ENCODE measurements around the gene FBXW11.
"Not testable (repeated sequence)": the region's sequence is repeated elsewhere in the genome, so short reads cannot be mapped to it uniquely, and the experiment has no call there.

FBXW11 gene

GRCh38 chr5:171946000-171946781, 60.2 kb downstream of the FBXW11 start:
- no peak for DNase-seq

GRCh38 chr5:171945476-171945875, 61.0 kb downstream of the FBXW11 start:
- no peak for DNase-seq

- DNase-seq: no peak
Observed at GRCh38 chr5:171945066-171945465, 61.4 kb downstream of the FBXW11 start.

GRCh38 chr5:171942112-171942516, 64.3 kb downstream of the FBXW11 start:
- DNase-seq: not testable (repeated sequence)

GRCh38 chr5:171941675-171942074, 64.8 kb downstream of the FBXW11 start:
- DNase-seq: peak in 1 of 3 experiments; percentile 4

- DNase-seq: not testable (repeated sequence)
Observed at GRCh38 chr5:171941275-171941674, 65.2 kb downstream of the FBXW11 start.

GRCh38 chr5:171939951-171940350, 66.5 kb downstream of the FBXW11 start:
- DNase-seq: no peak

GRCh38 chr5:171938358-171938757, 68.1 kb downstream of the FBXW11 start:
- no peak for DNase-seq

- DNase-seq: no peak
Observed at GRCh38 chr5:171937351-171937750, 69.1 kb downstream of the FBXW11 start.

GRCh38 chr5:171934586-171934985, 71.9 kb downstream of the FBXW11 start:
- no peak for DNase-seq

GRCh38 chr5:171931163-171931562, 75.3 kb downstream of the FBXW11 start:
- no peak for DNase-seq

GRCh38 chr5:171927345-171927941, 79.0 kb downstream of the FBXW11 start:
- no peak for DNase-seq

GRCh38 chr5:171926311-171926710, 80.1 kb downstream of the FBXW11 start:
- no peak for DNase-seq

- DNase-seq: no peak
Observed at GRCh38 chr5:171924493-171925122, 81.8 kb downstream of the FBXW11 start.

- no peak for DNase-seq
Observed at GRCh38 chr5:171920765-171921391, 85.6 kb downstream of the FBXW11 start.

- DNase-seq: not testable (repeated sequence)
Observed at GRCh38 chr5:171915700-171916099, 90.7 kb downstream of the FBXW11 start.

- peak in 1 of 3 experiments; percentile 44 for DNase-seq
Observed at GRCh38 chr5:171914726-171915338, 91.6 kb downstream of the FBXW11 start.

- no peak for DNase-seq
Observed at GRCh38 chr5:171913987-171914273, 92.5 kb downstream of the FBXW11 start.

GRCh38 chr5:171911152-171911551, 95.3 kb downstream of the FBXW11 start:
- no peak for DNase-seq

GRCh38 chr5:171908638-171909037, 97.8 kb downstream of the FBXW11 start:
- no peak for DNase-seq

GRCh38 chr5:171907725-171908343, 98.6 kb downstream of the FBXW11 start:
- DNase-seq: peak; percentile 14 to 71 (median 59)

GRCh38 chr5:171906703-171907590, 99.5 kb downstream of the FBXW11 start:
- DNase-seq: no peak

All from NCI-H1417 (cell line).